ENCODE results near the gene MRPL50. TPM values are rescaled to one million over a fixed set of nuclear protein-coding genes. Genes with fewer than 3 reads are reported as not detected.

MRPL50 gene
- total RNA-seq, 1 donor from 2014 or later: 19.8 TPM

- no peak overlapping the region for H3K4me3 Mint-ChIP-seq
- no peaks in the 10 kb centered on the region for H3K27me3 Mint-ChIP-seq
- H3K4me1 Mint-ChIP-seq: no peaks in the 10 kb centered on the region
- H3K27ac Mint-ChIP-seq: no peak overlapping the region
- no peaks in the 10 kb centered on the region for H3K9me3 Mint-ChIP-seq
- no peaks in the 10 kb centered on the region for H3K36me3 Mint-ChIP-seq (ENCODE audit: low read depth)
- intact Hi-C loops (cut with micrococcal nuclease): no loop called here
- no peak for DNase-seq
These were observed 43.4 kb downstream of the MRPL50 start for GRCh38 chr9:101354765-101355708.

- H3K36me3 Mint-ChIP-seq (ENCODE audit: low read depth): no peaks in the 10 kb centered on the region
- intact Hi-C loops (cut with micrococcal nuclease): no loop called here
- no peaks in the 10 kb centered on the region for H3K9me3 Mint-ChIP-seq
- no peaks in the 10 kb centered on the region for H3K27me3 Mint-ChIP-seq
- no peak overlapping the region for H3K4me3 Mint-ChIP-seq
- H3K27ac Mint-ChIP-seq: no peak overlapping the region
- no peak for DNase-seq
- H3K4me1 Mint-ChIP-seq: no peaks in the 10 kb centered on the region
These were observed 44.2 kb downstream of the MRPL50 start for GRCh38 chr9:101354143-101354764.

- no peak overlapping the region for H3K4me3 Mint-ChIP-seq
- H3K4me1 Mint-ChIP-seq: no peaks in the 10 kb centered on the region
- H3K27me3 Mint-ChIP-seq: peaks cover 2% of the 10 kb centered on the region
- no peaks in the 10 kb centered on the region for H3K9me3 Mint-ChIP-seq
- intact Hi-C loops (cut with micrococcal nuclease): no loop called here
- no peak for DNase-seq
- H3K27ac Mint-ChIP-seq: no peak overlapping the region
- no peaks in the 10 kb centered on the region for H3K36me3 Mint-ChIP-seq (ENCODE audit: low read depth)
These were observed 44.7 kb downstream of the MRPL50 start for GRCh38 chr9:101353683-101354082.

GRCh38 chr9:101352892-101353463 is 45.4 kb downstream of the MRPL50 start:
- DNase-seq: no peak
- H3K4me3 Mint-ChIP-seq: no peak overlapping the region
- no peaks in the 10 kb centered on the region for H3K4me1 Mint-ChIP-seq
- no peaks in the 10 kb centered on the region for H3K9me3 Mint-ChIP-seq
- intact Hi-C loops (cut with micrococcal nuclease): no loop called here
- H3K27me3 Mint-ChIP-seq: peaks cover 2% of the 10 kb centered on the region
- no peak overlapping the region for H3K27ac Mint-ChIP-seq
- no peaks in the 10 kb centered on the region for H3K36me3 Mint-ChIP-seq (ENCODE audit: low read depth)

- no peak for DNase-seq
- no peak overlapping the region for H3K4me3 Mint-ChIP-seq
- no peak overlapping the region for H3K27ac Mint-ChIP-seq
- intact Hi-C loops (cut with micrococcal nuclease): no loop called here
- no peaks in the 10 kb centered on the region for H3K36me3 Mint-ChIP-seq (ENCODE audit: low read depth)
- no peaks in the 10 kb centered on the region for H3K4me1 Mint-ChIP-seq
- H3K9me3 Mint-ChIP-seq: no peaks in the 10 kb centered on the region
- peaks cover 2% of the 10 kb centered on the region for H3K27me3 Mint-ChIP-seq
These were observed 48.1 kb downstream of the MRPL50 start for GRCh38 chr9:101350285-101350684.

- DNase-seq: no peak
- no peaks in the 10 kb centered on the region for H3K9me3 Mint-ChIP-seq
- no peaks in the 10 kb centered on the region for H3K4me1 Mint-ChIP-seq
- H3K27me3 Mint-ChIP-seq: no peaks in the 10 kb centered on the region
- intact Hi-C loops (cut with micrococcal nuclease): no loop called here
- no peak overlapping the region for H3K4me3 Mint-ChIP-seq
- no peak overlapping the region for H3K27ac Mint-ChIP-seq
- H3K36me3 Mint-ChIP-seq (ENCODE audit: low read depth): no peaks in the 10 kb centered on the region
These were observed 55.8 kb downstream of the MRPL50 start for GRCh38 chr9:101342595-101342994.

GRCh38 chr9:101341958-101342357 is 56.5 kb downstream of the MRPL50 start:
- no peak for DNase-seq
- no peaks in the 10 kb centered on the region for H3K27me3 Mint-ChIP-seq
- H3K9me3 Mint-ChIP-seq: no peaks in the 10 kb centered on the region
- no peaks in the 10 kb centered on the region for H3K4me1 Mint-ChIP-seq
- no peak overlapping the region for H3K27ac Mint-ChIP-seq
- H3K4me3 Mint-ChIP-seq: no peak overlapping the region
- intact Hi-C loops (cut with micrococcal nuclease): no loop called here
- H3K36me3 Mint-ChIP-seq (ENCODE audit: low read depth): no peaks in the 10 kb centered on the region

Other genes starting within 250 kb of the MRPL50 start
- 0.07 TPM in 1 of 2 replicates, not detected in the other for gene BAAT, start 13.6 kb downstream of the MRPL50 start, total RNA-seq
- gene ZNF189, start 233 bp upstream of the MRPL50 start, total RNA-seq: 11.7 and 12.7 TPM in 2 replicates
- not detected in 2 replicates for gene ALDOB, start 37.2 kb upstream of the MRPL50 start, total RNA-seq
- 37.9 and 43.8 TPM in 2 replicates for gene RNF20, start 135.2 kb upstream of the MRPL50 start, total RNA-seq
- gene PPP3R2, start 196.4 kb upstream of the MRPL50 start, total RNA-seq: not detected in 2 replicates